Trophoblast cell (in vitro differentiated cells and primary cell): ENCODE results near the gene CASTOR1.

Experiments
- DNase-seq, 2 donors: peaks; one replicate each; pipeline ENCODE4 v3.0.0-alpha.2; 2016
- H2AFZ ChIP-seq: 2 replicates; pipeline ENCODE4 v1.6.1; 2013; ENCODE audit warnings: low read length, moderate library complexity, mild to moderate bottlenecking; ENCODE audit not compliant: insufficient read depth, poor library complexity
- H2AK5ac ChIP-seq: 2 replicates; pipeline ENCODE4 v1.6.1; 2013; ENCODE audit warnings: mild to moderate bottlenecking, low read length
- H2BK120ac ChIP-seq: 2 replicates; pipeline ENCODE4 v1.6.1; 2013; ENCODE audit warnings: low read length, mild to moderate bottlenecking, moderate library complexity; ENCODE audit not compliant: insufficient read depth, poor library complexity
- H2BK12ac ChIP-seq: 2 replicates; pipeline ENCODE4 v1.6.1; 2013; ENCODE audit warnings: mild to moderate bottlenecking, low read length, moderate library complexity
- H2BK5ac ChIP-seq: 2 replicates; pipeline ENCODE4 v1.6.1; 2013; ENCODE audit warnings: low read length, low read depth, moderate library complexity, mild to moderate bottlenecking; ENCODE audit not compliant: poor library complexity
- H3K14ac ChIP-seq: 2 replicates; pipeline ENCODE4 v1.6.1; 2013; ENCODE audit warnings: mild to moderate bottlenecking, low read length
- H3K18ac ChIP-seq: 2 replicates; pipeline ENCODE4 v1.6.1; 2013; ENCODE audit warnings: mild to moderate bottlenecking, low read length
- H3K23ac ChIP-seq: 2 replicates; pipeline ENCODE4 v1.6.1; 2013; ENCODE audit warnings: low read length
- H3K27ac ChIP-seq: 2 replicates; pipeline ENCODE4 v1.5.1; 2013; ENCODE audit warnings: low read depth, mild to moderate bottlenecking, inconsistent platforms, low read length, moderate library complexity
- H3K27me3 ChIP-seq: 2 replicates; pipeline ENCODE4 v1.6.1; 2013; ENCODE audit warnings: inconsistent platforms, mild to moderate bottlenecking, low read length, moderate library complexity; ENCODE audit not compliant: insufficient read depth
- H3K36me3 ChIP-seq, 2 experiments: 1 replicate in 1 of 2; 2 replicates in 1 of 2; pipeline ENCODE4 v1.6.1; 2013; ENCODE audit warnings: low read length in 2 of 2, mild to moderate bottlenecking in 2 of 2, moderate library complexity in 1 of 2; ENCODE audit not compliant: insufficient read depth in 2 of 2, control insufficient read depth in 1 of 2
- H3K4ac ChIP-seq: 2 replicates; pipeline ENCODE4 v1.6.1; 2013; ENCODE audit warnings: low read depth, mild to moderate bottlenecking, low read length, moderate library complexity
- H3K4me1 ChIP-seq, 2 experiments: 1 replicate in 1 of 2; 2 replicates in 1 of 2; pipeline ENCODE4 v1.6.1; 2013; ENCODE audit warnings: low read length in 2 of 2, mild to moderate bottlenecking in 2 of 2, moderate library complexity in 1 of 2; ENCODE audit not compliant: insufficient read depth in 2 of 2, control insufficient read depth in 1 of 2
- H3K4me2 ChIP-seq: 2 replicates; pipeline ENCODE4 v1.6.1; 2013; ENCODE audit warnings: inconsistent platforms, mild to moderate bottlenecking, low read length, moderate library complexity
- H3K4me3 ChIP-seq: 2 replicates; pipeline ENCODE4 v1.5.1; 2013; ENCODE audit warnings: mild to moderate bottlenecking, low read depth, low read length, inconsistent platforms
- H3K79me1 ChIP-seq: one replicate; pipeline ENCODE4 v1.6.1; 2013; ENCODE audit warnings: low read length
- H3K79me2 ChIP-seq: 2 replicates; pipeline ENCODE4 v1.6.1; 2013; ENCODE audit warnings: low read length, mild to moderate bottlenecking; ENCODE audit not compliant: control insufficient read depth, insufficient read depth, poor library complexity
- H3K9ac ChIP-seq: 2 replicates; pipeline ENCODE4 v1.6.1; 2013; ENCODE audit warnings: mild to moderate bottlenecking, low read length
- H3K9me3 ChIP-seq: 2 replicates; pipeline ENCODE4 v1.6.1; 2013; ENCODE audit warnings: low read depth, mild to moderate bottlenecking, control low read depth, inconsistent platforms, low read length; ENCODE audit not compliant: insufficient read depth
- H4K12ac ChIP-seq: 2 replicates; pipeline ENCODE4 v1.6.1; 2013; ENCODE audit warnings: low read depth, mild to moderate bottlenecking, low read length, moderate library complexity
- H4K8ac ChIP-seq: 2 replicates; pipeline ENCODE4 v1.6.1; 2013; ENCODE audit warnings: low read depth, mild to moderate bottlenecking, low read length, moderate library complexity
- H4K91ac ChIP-seq: one replicate; pipeline ENCODE4 v1.6.1; 2013; ENCODE audit warnings: low read depth, mild to moderate bottlenecking, low read length, moderate library complexity
- WGBS: extraction: QIAGEN DNeasy Blood & Tissue Kit; methylation state at CpG from one replicate; pipeline ENCODE4 v1.1.7; 2013; ENCODE audit warnings: missing lambda C conversion rate; ENCODE audit not compliant: insufficient read length, insufficient coverage; ENCODE audit errors: extremely low coverage; 5-methylcytosine and 5-hydroxymethylcytosine counted together

Gene CASTOR1

GRCh38 chr22:30326706-30327362, 37.5 kb upstream of the CASTOR1 start, which contains the start of gene TBC1D10A:
Gene TBC1D10A, minus strand, starts transcription at chr22:30326941. Its CDS starts 60 bp downstream, at chr22:30326881.
- Histone ChIP-seq H2BK5ac (peak within 1 kb of the TSS; percentile 100), H3K4me2 (peak within 1 kb of the TSS; percentile 73), H3K9me3 (no peaks in the 10 kb centered on the region), H3K27me3 (no peaks in the 10 kb centered on the region), H3K4me1 (peaks cover 34 to 43% of the 10 kb centered on the region in 2 experiments), H3K4ac (peak within 1 kb of the TSS; percentile 97), H2BK120ac (peak within 1 kb of the TSS; percentile 98), H4K91ac (peak within 1 kb of the TSS; percentile 97), H3K36me3 (peaks cover 5% of the 10 kb centered on the region in 2 experiments), H3K27ac (peak within 1 kb of the TSS; percentile 89), H3K79me1 (peaks cover 51% of the 10 kb centered on the region), H3K79me2 (peaks cover 35% of the 10 kb centered on the region), H3K4me3 (peak within 1 kb of the TSS; percentile 99), H3K14ac (peak within 1 kb of the TSS; percentile 100), H3K18ac (peak within 1 kb of the TSS; percentile 99), H3K9ac (peak within 1 kb of the TSS; percentile 99), H4K8ac (peak within 1 kb of the TSS; percentile 94), H3K23ac (no peak within 1 kb of the TSS), H2AK5ac (peak within 1 kb of the TSS; percentile 98), H2BK12ac (peak within 1 kb of the TSS; percentile 88), H4K12ac (peak within 1 kb of the TSS; percentile 83), H2AFZ (peak within 1 kb of the TSS; percentile 96)
- DNase-seq = peak; percentile 96 to 97
- WGBS = no CpG with 5 or more reads among the region's 69 CpGs

GRCh38 chr22:30326255-30326705, 37.0 kb upstream of the CASTOR1 start:
- Histone ChIP-seq H3K9ac (peak overlapping the region; percentile 99), H2BK120ac (peak overlapping the region; percentile 98), H3K4me1 (peaks cover 38 to 46% of the 10 kb centered on the region in 2 experiments), H4K8ac (peak overlapping the region; percentile 94), H2BK5ac (peak overlapping the region; percentile 100), H3K79me1 (peaks cover 49% of the 10 kb centered on the region), H3K4me2 (peak overlapping the region; percentile 73), H3K4ac (peak overlapping the region; percentile 97), H3K14ac (peak overlapping the region; percentile 100), H3K18ac (peak overlapping the region; percentile 99), H2AK5ac (peak overlapping the region; percentile 98), H3K36me3 (peaks cover 8% of the 10 kb centered on the region in 2 experiments), H2AFZ (peak overlapping the region; percentile 96), H3K27ac (peak overlapping the region; percentile 86), H3K23ac (no peak overlapping the region), H2BK12ac (peak overlapping the region; percentile 88), H3K79me2 (peaks cover 37% of the 10 kb centered on the region), H4K91ac (peak overlapping the region; percentile 97), H3K9me3 (no peaks in the 10 kb centered on the region), H3K4me3 (peak overlapping the region; percentile 99), H4K12ac (peak overlapping the region; percentile 74), H3K27me3 (no peaks in the 10 kb centered on the region)
- peak; percentile 26 to 43 for DNase-seq
- no CpG with 5 or more reads among the region's 34 CpGs for WGBS

- Histone ChIP-seq H3K79me1 (peaks cover 48% of the 10 kb centered on the region), H3K4me1 (peaks cover 37 to 46% of the 10 kb centered on the region in 2 experiments), H2AK5ac (peak overlapping the region; percentile 31), H3K9ac (peak overlapping the region; percentile 76), H3K4me2 (peak overlapping the region; percentile 73), H4K8ac (peak overlapping the region; percentile 52), H3K4me3 (peak overlapping the region; percentile 99), H3K79me2 (peaks cover 41% of the 10 kb centered on the region), H2AFZ (peak overlapping the region; percentile 37), H3K36me3 (peaks cover 12% of the 10 kb centered on the region in 2 experiments), H3K14ac (peak overlapping the region; percentile 83), H3K23ac (no peak overlapping the region), H3K4ac (peak overlapping the region; percentile 83), H2BK5ac (peak overlapping the region; percentile 82), H3K18ac (peak overlapping the region; percentile 86), H3K27ac (peak overlapping the region; percentile 52), H2BK120ac (peak overlapping the region; percentile 69), H2BK12ac (peak overlapping the region; percentile 42), H4K91ac (peak overlapping the region; percentile 74), H4K12ac (peak overlapping the region; percentile 27), H3K27me3 (no peaks in the 10 kb centered on the region), H3K9me3 (no peaks in the 10 kb centered on the region)
- no peak for DNase-seq
- WGBS = no CpG with 5 or more reads among the region's 14 CpGs
Observed at GRCh38 chr22:30325724-30326254, 36.5 kb upstream of the CASTOR1 start.

GRCh38 chr22:30325065-30325720, 35.9 kb upstream of the CASTOR1 start:
- WGBS = no CpG with 5 or more reads among the region's 5 CpGs

More at GRCh38 chr22:30325065-30325720, 35.9 kb upstream of the CASTOR1 start:
- peaks cover 43% of the 10 kb centered on the region for H3K79me2 ChIP-seq
- H2AK5ac ChIP-seq = peak overlapping the region; percentile 31
- peaks cover 17 to 18% of the 10 kb centered on the region in 2 experiments for H3K36me3 ChIP-seq
- H3K18ac ChIP-seq = peak overlapping the region; percentile 80
- no peak overlapping the region for H3K23ac ChIP-seq
- peak overlapping the region; percentile 99 for H3K4me3 ChIP-seq
- peak overlapping the region; percentile 8 for H2BK120ac ChIP-seq
- peak overlapping the region; percentile 21 for H3K27ac ChIP-seq
- H3K4me1 ChIP-seq = peaks cover 36 to 46% of the 10 kb centered on the region in 2 experiments
- H3K79me1 ChIP-seq = peaks cover 45% of the 10 kb centered on the region
- no peaks in the 10 kb centered on the region for H3K27me3 ChIP-seq
- H2BK12ac ChIP-seq = peak overlapping the region; percentile 42
- H4K12ac ChIP-seq = no peak overlapping the region
- peak overlapping the region; percentile 82 for H2BK5ac ChIP-seq
- H2AFZ ChIP-seq = no peak overlapping the region
- peak overlapping the region; percentile 83 for H3K14ac ChIP-seq
- H3K4ac ChIP-seq = peak overlapping the region; percentile 83
- peak; percentile 81 to 82 for DNase-seq
- H3K9me3 ChIP-seq = no peaks in the 10 kb centered on the region
- peak overlapping the region; percentile 73 for H3K4me2 ChIP-seq
- H4K91ac ChIP-seq = peak overlapping the region; percentile 74
- H3K9ac ChIP-seq = peak overlapping the region; percentile 65
- H4K8ac ChIP-seq = peak overlapping the region; percentile 52
